WERI-Rb-1 (cell line): ENCODE results near the gene WFIKKN2.
A peak's percentile ranks its signal among the peaks of the same experiment; 100 is the strongest.

Source experiments
- DNase-seq: peaks from one replicate; pipeline ENCODE4 v3.0.0-alpha.2; 2020
- H3K27ac ChIP-seq: fragments of 250-450 bp; sonication (Bioruptor Pico); 2 replicates; pipeline ENCODE4 v1.5.1; 2020; ENCODE audit warnings: mild to moderate bottlenecking, moderate library complexity
- H3K27me3 ChIP-seq: fragments of 250-450 bp; sonication (Bioruptor Pico); 2 replicates; pipeline ENCODE4 v1.5.1; 2021; ENCODE audit warnings: mild to moderate bottlenecking, low read depth, moderate library complexity; ENCODE audit not compliant: insufficient read depth, severe bottlenecking
- H3K36me3 ChIP-seq: fragments of 250-450 bp; sonication (Bioruptor Pico); 2 replicates; pipeline ENCODE4 v1.5.1; 2020; ENCODE audit warnings: mild to moderate bottlenecking, moderate library complexity
- H3K4me3 ChIP-seq: 2 replicates; pipeline ENCODE4 v1.5.1; 2011; ENCODE audit warnings: low read depth, mild to moderate bottlenecking, control low read depth, low read length
- H3K9me3 ChIP-seq: fragments of 250-450 bp; sonication (Bioruptor Pico); 2 replicates; pipeline ENCODE4 v1.5.1; 2021; ENCODE audit warnings: mild to moderate bottlenecking, moderate library complexity; ENCODE audit not compliant: severe bottlenecking
- TF ChIP-seq, protein P1 (sequence below): IDR thresholded peaks from 2 replicates; pipeline ENCODE4 v1.5.1; 2011; ENCODE audit warnings: low read depth, mild to moderate bottlenecking, control low read depth, inconsistent platforms, low read length

Gene WFIKKN2

DNA sequence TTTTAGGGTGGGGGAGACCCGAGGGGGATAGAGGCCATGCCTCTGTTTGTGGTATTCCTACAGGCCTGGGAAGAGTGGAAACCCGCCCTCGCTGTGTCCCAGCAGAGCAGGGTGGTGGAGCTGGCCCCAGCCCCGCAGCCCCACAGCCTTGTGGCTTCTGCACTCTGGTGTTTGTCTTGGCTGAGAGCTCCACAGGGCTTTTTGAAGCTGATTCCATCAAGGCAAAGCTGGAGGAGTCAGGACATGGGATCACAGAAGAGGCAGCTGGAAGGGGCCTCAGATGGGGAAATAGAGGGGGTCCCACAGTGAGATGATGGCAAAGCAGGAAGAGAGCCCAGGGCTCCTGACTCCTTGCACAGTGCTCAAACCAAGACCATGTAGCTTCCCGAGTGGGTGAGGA, 5.0 kb upstream of the WFIKKN2 start:
- Histone ChIP-seq H3K36me3 (no peaks in the 10 kb centered on the region), H3K9me3 (no peaks in the 10 kb centered on the region), H3K27me3 (no peaks in the 10 kb centered on the region), H3K4me3 (no peak overlapping the region), H3K27ac (peak overlapping the region; percentile 92)
- TF ChIP-seq, protein P1, sequence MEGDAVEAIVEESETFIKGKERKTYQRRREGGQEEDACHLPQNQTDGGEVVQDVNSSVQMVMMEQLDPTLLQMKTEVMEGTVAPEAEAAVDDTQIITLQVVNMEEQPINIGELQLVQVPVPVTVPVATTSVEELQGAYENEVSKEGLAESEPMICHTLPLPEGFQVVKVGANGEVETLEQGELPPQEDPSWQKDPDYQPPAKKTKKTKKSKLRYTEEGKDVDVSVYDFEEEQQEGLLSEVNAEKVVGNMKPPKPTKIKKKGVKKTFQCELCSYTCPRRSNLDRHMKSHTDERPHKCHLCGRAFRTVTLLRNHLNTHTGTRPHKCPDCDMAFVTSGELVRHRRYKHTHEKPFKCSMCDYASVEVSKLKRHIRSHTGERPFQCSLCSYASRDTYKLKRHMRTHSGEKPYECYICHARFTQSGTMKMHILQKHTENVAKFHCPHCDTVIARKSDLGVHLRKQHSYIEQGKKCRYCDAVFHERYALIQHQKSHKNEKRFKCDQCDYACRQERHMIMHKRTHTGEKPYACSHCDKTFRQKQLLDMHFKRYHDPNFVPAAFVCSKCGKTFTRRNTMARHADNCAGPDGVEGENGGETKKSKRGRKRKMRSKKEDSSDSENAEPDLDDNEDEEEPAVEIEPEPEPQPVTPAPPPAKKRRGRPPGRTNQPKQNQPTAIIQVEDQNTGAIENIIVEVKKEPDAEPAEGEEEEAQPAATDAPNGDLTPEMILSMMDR: no peak
- DNase-seq: no peak

DNA sequence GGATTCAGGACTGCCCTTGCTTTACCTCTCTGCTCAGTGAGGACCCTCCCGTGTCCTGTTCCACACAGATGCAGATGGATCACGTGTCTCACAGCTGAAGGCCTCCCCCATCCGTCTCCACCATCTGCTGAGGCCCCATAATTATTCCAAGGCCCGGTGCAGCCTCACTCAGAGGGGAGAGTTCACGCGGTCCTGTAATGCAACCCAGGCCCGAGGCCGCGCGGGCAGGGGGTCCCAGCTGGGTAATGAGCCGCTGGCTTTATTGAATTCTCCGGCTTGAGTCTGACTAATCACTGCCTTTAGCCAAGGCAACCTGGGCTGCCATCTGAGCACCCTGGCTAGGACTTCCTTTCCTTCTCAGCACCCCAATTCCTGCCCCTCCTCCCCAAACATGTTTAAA, 4.4 kb upstream of the WFIKKN2 start:
- TF ChIP-seq, protein P1: no peak
- Histone ChIP-seq H3K36me3 (no peaks in the 10 kb centered on the region), H3K27ac (peak overlapping the region; percentile 92), H3K4me3 (peak overlapping the region; percentile 11), H3K27me3 (no peaks in the 10 kb centered on the region), H3K9me3 (no peaks in the 10 kb centered on the region)
- DNase-seq: peak; percentile 97

GRCh38 chr17:50831471-50831928, 3.9 kb upstream of the WFIKKN2 start:
- TF ChIP-seq, protein P1: no peak
- peak; percentile 55 for DNase-seq
- H3K4me3 ChIP-seq: peak overlapping the region; percentile 11

GRCh38 chr17:50832267-50832863, 3.0 kb upstream of the WFIKKN2 start:
- Histone ChIP-seq H3K36me3 (no peaks in the 10 kb centered on the region), H3K4me3 (no peak overlapping the region), H3K27ac (peak overlapping the region; percentile 92), H3K27me3 (no peaks in the 10 kb centered on the region), H3K9me3 (no peaks in the 10 kb centered on the region)
- TF ChIP-seq, protein P1: no peak
- DNase-seq: no peak

More at GRCh38 chr17:50831471-50831928, 3.9 kb upstream of the WFIKKN2 start:
- Histone ChIP-seq H3K27me3 (no peaks in the 10 kb centered on the region), H3K27ac (peak overlapping the region; percentile 92), H3K36me3 (no peaks in the 10 kb centered on the region), H3K9me3 (no peaks in the 10 kb centered on the region)

DNA sequence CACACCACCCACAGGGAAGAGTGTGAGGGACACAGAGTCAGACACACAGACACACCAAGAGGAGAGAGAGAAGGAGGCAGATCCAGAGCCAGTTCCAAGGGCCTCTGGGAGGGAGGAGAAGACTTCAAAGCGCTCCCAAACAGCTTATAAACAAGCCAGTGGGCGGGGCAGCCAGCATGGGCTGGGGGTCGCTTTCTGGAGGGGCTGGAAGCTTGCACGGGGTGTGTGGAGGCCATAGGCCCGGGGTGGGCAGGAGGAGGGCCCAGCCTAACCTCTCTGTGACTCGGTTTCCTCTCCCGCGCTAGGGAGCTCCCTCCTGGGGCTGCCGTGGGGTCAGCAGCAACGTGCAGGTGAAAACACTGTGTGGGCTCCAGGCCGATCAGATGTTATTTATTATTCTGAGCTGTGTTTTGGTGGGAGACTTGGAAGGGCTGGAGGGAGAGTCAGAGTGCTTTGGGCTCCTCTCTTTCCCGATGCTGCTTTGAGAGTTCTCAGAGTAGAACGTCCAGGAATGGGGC, 2.5 kb upstream of the WFIKKN2 start:
- Histone ChIP-seq H3K27ac (peak overlapping the region; percentile 92), H3K4me3 (no peak overlapping the region), H3K27me3 (no peaks in the 10 kb centered on the region), H3K36me3 (no peaks in the 10 kb centered on the region), H3K9me3 (no peaks in the 10 kb centered on the region)
- DNase-seq: no peak
- TF ChIP-seq, protein P1: no peak
